ENCODE measurements around the gene SHOX.
"Not testable (repeated sequence)": the region's sequence is repeated elsewhere in the genome, so short reads cannot be mapped to it uniquely, and the experiment has no call there.

Gene SHOX

DNA sequence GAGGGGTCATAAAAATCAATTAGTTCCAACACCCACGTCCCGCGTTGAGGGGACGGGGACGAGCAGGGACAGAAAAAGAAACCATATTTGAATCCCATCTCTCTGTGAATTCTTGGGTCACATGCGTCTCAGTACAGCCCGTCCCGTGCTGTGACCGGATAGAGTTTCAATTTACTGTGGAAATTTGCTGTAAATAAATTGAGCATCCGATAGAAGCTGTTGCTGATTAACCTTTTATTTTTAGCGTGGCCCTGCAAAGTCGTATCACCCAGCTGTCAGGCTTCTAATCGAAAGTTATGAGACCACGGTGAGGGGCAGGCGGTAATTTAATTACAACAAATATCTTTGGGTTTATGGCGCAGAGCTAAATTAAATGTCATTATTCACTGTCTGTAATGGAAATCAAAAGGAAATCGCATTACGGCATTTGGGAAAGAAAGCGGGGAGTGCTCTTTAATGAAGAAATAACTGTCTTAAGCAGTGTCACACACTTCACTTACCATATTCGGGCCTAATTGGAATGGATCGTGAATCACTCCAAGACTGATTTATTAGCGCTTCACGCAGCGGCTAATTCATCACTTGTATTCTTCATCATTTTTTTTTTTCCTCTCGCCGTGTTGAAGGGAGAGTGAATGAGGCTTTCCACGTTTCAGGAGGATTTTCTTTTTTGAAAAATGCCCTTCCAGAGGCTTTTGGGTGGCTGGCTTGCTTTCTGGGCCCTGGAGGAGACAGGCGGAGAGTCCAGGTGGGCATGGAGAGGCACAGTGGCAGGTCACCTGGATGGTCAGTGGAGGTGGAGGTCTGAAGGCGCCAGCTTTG lies 7.3 kb downstream of the SHOX start:
- no peak for DNase-seq (ENCODE audit: low spot score)

DNA sequence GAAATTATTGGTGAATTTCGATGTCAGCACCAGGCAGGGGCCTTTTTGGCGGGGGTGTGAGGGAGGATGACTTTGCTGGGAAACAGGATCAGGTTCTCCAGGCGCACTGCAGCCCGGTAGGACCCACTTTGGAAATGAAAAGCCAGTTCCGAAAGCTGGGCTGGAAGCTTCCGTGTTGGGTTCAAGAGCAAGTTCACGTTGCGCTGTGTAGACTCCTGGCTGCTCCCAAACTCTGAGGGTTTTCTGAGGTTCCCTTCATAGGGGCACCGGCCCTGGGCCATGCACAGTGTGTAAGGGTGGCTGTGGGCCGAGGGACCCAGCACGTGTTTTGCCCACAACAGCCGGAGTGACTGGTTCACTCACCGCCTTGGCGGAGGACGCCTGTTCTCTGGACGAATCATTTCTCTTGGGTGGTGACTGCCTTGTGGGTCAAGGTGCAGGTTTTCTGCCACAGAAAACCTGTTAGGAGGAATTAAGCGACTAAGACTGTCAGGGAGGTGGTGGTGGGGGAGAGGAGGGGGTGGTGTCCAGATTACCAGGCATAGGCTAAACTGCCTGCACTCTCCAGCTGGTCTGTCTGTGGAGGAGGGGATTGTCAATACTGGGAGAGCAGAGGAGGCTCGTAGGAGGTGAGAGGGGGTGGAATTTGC lies 8.0 kb downstream of the SHOX start:
- no peak for DNase-seq (ENCODE audit: low spot score)

DNA sequence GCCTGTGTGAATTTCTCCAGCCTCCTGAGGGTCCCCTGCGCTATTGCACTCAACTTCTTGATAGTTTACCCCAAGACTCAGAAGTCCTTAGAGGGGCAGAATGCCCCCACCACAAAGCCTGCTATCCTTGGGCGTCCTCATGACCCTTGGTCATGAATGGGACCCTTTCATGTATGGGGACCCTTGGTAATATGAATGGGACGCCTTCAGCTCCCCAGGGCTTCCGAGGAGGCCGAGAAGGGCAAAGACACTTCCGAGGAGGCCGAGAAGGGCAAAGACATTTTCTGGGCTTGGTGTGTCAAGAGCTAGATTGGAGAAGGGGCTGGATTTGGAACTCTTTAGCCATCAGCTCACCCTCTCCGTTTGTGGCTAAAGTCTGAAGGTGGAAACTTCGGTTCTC lies 8.6 kb downstream of the SHOX start:
- DNase-seq (ENCODE audit: low spot score), result no peak

DNA sequence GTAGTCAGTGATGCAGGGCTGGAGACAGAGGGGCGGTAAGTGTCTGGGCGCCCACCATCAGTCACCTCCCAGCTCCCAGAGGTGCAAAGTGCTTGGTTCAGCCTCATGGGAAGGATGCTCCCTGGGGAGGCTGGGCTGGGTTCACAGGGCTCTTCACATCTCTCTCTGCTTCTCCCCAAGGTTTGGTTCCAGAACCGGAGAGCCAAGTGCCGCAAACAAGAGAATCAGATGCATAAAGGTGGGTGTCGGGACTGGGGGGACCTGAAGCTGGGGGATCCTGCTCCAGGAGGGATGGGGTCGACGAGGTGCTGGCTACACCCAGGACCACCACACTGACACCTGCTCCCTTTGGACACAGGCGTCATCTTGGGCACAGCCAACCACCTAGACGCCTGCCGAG lies 10.1 kb downstream of the SHOX start:
- no peak for DNase-seq (ENCODE audit: low spot score)

DNA sequence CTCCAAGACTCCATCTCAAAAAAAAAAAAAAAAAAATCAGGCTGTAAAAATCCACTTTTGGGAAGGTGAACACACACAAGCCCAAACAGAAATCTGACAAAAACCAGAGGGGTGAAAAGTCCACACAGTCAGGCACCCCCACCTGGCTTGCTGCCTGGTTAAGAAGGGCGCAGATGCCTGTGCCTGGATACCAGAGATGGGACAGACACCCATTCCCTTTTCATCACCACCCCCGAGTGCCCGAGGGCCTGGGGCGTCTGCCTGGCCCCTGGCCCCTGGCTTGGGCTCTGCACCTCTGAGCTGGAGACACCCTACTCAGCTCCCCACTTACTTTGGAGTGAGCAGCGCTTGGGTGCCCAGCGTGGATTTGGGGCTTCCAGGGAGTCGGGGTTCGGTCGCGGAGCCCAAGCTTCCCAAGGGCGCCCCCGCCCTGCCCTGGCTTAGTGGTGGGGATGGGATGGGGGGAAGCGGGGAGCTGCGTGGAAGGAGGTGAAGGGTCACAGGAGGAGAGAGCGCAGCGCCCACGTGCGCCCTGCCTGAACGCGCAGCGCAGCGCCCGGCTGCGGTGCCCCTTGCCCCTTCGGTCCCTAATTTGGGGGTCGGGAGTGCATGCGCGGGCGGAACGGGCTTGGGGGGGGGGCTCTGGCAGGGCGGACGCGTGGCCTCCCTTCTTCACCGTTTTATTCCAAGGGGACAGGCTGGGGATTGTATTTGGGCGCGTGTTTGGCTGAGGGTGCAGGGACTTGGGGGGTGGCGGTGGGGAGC lies 11.3 kb downstream of the SHOX start:
- DNase-seq (ENCODE audit: low spot score), result no peak

- no peak for DNase-seq (ENCODE audit: low spot score)
These were observed 12.0 kb downstream of the SHOX start for GRCh38 chrX:642436-643240.

DNA sequence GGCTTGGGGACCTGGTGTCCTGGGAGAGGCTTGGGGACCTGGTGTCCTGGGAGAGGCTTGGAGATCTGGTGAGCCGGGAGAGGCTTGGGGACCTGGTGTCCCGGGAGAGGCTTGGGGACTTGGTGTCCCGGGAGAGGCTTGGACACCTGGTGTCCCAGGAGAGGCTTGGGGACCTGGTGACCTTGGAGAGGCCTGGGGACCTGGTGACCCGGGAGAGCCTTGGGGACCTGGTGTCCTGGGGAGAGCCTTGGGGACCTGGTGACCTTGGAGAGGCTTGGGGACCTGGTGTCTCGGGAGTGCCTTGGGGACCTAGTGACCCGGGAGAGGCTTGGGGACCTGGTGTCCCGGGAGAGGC lies 12.6 kb downstream of the SHOX start:
- no peak for DNase-seq (ENCODE audit: low spot score)

GRCh38 chrX:643911-644303 lies 13.3 kb downstream of the SHOX start:
- no peak for DNase-seq (ENCODE audit: low spot score)

DNA sequence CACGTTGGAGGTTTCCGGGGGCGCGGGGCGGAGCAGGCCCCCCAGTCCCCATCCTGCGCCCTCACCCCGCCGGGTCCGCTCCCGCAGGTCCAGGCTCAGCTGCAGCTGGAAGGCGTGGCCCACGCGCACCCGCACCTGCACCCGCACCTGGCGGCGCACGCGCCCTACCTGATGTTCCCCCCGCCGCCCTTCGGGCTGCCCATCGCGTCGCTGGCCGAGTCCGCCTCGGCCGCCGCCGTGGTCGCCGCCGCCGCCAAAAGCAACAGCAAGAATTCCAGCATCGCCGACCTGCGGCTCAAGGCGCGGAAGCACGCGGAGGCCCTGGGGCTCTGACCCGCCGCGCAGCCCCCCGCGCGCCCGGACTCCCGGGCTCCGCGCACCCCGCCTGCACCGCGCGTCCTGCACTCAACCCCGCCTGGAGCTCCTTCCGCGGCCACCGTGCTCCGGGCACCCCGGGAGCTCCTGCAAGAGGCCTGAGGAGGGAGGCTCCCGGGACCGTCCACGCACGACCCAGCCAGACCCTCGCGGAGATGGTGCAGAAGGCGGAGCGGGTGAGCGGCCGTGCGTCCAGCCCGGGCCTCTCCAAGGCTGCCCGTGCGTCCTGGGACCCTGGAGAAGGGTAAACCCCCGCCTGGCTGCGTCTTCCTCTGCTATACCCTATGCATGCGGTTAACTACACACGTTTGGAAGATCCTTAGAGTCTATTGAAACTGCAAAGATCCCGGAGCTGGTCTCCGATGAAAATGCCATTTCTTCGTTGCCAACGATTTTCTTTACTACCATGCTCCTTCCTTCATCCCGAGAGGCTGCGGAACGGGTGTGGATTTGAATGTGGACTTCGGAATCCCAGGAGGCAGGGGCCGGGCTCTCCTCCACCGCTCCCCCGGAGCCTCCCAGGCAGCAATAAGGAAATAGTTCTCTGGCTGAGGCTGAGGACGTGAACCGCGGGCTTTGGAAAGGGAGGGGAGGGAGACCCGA lies 14.0 kb downstream of the SHOX start:
- DNase-seq (ENCODE audit: low spot score), result no peak

- DNase-seq (ENCODE audit: low spot score), result no peak
These were observed 15.6 kb downstream of the SHOX start for GRCh38 chrX:646228-646495.

DNA sequence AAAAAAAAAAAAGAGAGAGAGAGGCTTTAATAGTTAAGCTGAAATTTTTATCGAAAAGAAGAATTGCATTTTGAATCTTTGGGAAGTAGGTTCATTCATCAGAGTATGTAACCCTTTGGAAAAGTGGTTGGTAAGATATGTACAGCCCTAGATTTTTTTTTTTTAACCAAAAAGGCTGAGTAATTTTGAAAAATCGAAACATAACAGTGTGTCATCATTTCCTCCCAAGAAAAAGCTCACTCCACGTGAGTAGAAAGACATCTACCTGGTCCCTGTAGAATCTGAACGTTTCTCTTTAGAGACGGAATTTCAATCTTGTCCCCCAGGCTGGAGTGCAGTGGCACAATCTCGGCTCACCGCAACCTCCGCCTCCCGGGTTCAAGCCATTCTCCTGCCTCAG lies 16.2 kb downstream of the SHOX start:
- no peak for DNase-seq (ENCODE audit: low spot score)

DNA sequence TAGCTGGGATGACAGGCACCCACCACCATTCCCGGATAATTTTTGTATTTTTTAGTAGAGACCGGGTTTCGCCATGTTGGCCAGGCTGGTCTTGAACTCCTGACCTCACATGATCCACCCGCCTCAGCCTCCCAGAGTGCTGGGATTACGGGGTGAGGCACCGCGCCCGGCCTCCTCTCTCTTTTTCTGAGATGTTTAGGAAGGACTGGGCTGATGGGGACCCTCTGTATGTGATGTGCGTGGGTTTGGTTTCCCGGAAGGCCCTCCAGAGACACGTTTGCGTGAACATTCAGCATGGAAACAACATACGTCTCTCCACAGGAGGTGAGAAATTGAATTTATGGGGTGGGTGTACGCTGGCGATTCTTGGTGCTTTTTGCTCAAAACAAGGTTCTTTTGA lies 18.6 kb downstream of the SHOX start:
- no peak for DNase-seq (ENCODE audit: low spot score)

DNA sequence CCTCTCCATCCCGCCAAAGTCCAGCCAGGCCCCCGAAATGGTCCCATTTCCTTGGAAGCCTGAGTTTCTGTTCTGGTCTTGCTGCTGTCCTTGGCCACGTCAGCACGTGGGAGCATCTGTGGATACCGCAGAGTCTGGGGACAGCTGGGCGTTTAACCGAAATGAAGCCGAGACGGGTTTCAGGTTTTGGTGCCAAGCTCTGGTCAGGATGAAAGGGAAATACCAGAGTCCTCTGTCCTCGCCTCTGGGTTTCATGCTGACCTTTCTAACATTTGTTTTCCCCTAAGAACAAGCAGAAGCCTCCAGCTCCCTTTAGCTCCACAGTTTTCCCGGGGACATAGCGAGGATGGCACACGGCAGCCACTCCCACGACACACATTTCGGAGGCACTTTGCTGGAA lies 19.7 kb downstream of the SHOX start:
- no peak for DNase-seq (ENCODE audit: low spot score)

- no peak for DNase-seq (ENCODE audit: low spot score)
These were observed 20.2 kb downstream of the SHOX start for GRCh38 chrX:650811-651210.

- DNase-seq (ENCODE audit: low spot score), result not testable (repeated sequence)
These were observed 21.3 kb downstream of the SHOX start for GRCh38 chrX:651922-652321.

GRCh38 chrX:652341-652741 lies 21.8 kb downstream of the SHOX start:
- no peak for DNase-seq (ENCODE audit: low spot score)

DNA sequence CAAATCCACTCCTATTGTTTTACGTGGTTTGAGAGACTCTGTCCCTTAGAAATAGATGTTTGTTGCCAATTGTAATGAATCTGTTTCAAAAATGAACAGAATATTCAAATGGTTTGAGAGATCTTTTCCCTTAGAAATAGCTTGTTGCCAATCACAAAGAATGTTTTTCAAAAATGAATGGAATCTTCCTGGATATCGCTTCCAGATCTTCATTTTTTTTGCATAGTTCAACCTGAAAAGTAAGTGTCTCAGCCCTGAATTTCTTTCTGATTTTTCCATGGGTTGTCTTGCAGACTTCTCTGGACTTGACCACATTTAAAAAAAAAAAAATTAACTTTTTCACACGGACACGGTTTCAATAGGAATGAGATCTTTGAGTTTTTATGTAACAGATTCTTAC lies 22.7 kb downstream of the SHOX start:
- no peak for DNase-seq (ENCODE audit: low spot score)

- DNase-seq (ENCODE audit: low spot score), result no peak
These were observed 30.6 kb downstream of the SHOX start for GRCh38 chrX:661154-661553.

GRCh38 chrX:662126-662525 lies 31.5 kb downstream of the SHOX start:
- DNase-seq (ENCODE audit: low spot score), result no peak

- no peak for DNase-seq (ENCODE audit: low spot score)
These were observed 33.2 kb downstream of the SHOX start for GRCh38 chrX:663841-664240.

Data from HuH-7.5 (cell line).